NAMALWA (cell line): ENCODE measurements around the gene PPP6R1.
A peak's percentile ranks its signal among the peaks of the same experiment; 100 is the strongest.

Source experiments
- DNase-seq: peaks from one replicate; pipeline ENCODE4 v3.0.0-alpha.2; 2015; ENCODE audit warnings: low spot score

PPP6R1 gene

DNA sequence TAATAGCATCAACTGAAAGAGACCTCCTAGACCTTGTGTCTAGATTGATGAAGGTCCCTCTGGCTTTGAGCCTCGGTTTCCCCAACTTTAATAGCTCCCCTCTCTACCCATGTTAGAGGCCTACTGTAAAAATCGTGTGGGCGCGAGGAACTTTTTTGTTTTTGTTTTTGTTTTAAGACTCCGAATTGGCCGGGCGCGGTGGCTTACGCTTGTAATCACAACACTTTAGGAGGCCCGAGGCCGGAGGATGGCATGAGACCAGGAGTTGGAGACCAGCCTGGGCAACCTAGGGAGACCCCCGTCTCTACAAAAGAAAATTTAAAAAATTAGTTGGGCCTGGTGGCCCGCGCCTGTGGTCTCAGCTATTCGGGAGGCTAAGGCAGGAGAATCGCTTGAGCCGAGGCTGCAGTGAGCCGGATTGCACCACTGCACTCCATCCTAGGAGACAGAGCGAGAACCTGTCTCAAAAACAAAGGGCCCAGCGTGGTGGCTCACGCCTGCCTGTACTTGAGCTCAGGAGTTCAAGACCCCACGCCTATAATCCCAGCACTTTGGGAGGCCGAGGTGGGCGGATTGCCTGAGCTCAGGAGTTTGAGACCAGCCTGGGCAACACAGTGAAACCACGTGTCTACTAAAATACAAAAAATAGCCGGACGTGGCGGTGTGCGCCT lies 858 bp upstream of the PPP6R1 start:
- DNase-seq = no peak

DNA sequence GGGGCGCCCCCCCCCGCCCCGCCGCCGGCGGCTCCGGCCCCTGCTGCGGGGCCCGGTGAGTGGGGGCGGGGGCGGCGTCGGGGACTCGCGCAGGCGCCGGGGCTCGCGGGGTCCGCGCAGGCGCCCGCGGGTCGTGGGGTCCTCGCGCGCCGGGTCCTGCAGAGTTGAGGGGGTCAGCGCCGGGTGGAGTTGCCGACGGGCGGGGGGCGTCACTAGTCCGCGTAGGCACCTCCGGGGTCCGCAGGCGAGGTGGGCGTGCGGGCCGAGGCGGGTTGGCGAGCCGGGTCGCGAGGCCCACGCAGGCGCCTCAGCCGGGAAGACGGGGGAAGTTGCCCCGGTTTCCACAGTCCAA lies 365 bp downstream of the PPP6R1 start:
- DNase-seq = no peak

DNA sequence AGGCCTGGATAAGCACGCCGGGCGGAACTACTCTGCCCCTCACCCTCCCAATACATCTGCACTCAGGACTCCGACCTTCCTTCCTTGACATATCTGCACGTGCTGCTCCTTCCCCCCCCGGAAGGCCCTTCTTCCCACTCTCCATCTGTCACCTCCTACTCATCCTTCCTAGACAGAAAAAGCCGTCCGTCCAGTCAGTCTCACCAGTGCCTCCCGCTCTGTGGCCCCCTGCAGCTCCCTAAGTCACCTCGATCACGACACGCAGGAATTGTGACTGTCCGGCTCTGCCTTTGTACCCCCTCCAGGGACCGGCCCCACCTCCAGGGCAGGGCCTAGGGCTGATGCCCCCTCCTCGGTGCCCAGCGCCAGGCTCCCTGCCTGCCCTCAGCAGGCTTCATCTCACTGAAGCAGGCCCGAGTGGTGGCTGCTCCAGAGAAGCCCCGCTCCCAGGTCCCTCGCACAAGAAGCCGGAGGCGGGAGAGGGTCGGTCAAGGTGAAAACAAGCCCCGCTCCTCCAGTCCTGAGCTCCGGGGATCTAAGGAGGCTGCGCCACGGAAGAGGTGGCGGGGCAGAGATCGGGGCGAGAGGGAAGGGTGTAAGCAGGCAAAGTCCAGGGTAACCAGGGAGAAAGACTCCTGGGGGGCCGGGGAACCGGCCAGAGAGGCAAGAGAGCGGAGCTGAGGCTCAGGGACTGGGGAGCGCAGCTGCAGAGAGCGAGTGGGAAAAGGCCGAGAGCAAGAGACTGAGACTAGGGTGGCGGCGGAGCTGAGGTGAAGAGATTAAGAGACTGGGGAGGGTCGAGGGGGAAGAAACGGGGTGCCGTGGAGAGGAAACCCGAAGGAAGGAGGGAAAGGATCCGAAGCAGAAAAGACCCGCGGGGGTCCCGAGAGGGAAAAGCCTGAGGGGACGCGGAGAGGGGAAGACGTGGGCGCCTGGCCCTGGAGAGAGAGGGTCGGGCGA lies 1.1 kb downstream of the PPP6R1 start:
- DNase-seq = peak; percentile 56

DNA sequence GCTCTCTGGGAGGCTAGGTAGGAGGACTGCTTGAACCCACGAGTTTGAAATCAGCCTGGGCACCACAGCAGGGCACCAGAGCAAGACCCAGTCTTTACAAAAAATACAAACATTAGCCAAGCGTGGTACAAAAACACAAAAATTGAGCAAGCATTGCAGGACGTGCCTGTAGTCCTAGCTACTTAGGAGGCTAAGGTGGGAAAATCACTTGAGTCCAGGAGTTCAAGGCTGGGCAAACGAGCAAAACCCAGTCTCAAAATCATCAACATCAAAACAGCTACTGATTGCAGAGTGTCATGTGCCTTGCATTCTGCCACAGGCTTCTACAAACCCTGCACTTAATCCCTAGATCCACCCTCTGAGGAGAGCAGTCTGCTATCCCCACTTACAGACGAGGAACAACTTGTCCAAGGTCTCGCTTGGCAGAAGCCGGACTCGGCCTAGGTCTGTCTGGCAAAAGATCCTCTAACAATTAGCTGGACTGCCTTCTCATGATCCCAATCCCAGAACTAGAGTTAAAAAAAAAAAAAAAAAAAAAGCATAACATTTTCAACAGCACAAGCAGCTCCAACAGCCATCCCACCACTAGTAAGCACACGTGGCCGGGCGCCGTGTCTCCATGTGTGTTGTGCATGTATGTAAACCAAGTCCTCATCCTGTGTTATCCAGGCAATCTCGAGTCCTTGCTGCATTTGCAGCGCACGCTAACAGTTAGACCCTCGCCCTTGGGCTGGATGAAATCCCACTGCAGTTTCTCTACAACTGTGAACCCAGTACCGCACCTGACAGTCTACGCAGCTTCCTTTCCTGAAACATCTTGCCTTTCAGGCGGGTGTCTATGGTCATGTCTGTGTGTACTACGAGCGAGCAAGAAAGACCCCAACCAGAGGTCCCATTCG lies 2.0 kb downstream of the PPP6R1 start:
- DNase-seq = peak; percentile 67

DNA sequence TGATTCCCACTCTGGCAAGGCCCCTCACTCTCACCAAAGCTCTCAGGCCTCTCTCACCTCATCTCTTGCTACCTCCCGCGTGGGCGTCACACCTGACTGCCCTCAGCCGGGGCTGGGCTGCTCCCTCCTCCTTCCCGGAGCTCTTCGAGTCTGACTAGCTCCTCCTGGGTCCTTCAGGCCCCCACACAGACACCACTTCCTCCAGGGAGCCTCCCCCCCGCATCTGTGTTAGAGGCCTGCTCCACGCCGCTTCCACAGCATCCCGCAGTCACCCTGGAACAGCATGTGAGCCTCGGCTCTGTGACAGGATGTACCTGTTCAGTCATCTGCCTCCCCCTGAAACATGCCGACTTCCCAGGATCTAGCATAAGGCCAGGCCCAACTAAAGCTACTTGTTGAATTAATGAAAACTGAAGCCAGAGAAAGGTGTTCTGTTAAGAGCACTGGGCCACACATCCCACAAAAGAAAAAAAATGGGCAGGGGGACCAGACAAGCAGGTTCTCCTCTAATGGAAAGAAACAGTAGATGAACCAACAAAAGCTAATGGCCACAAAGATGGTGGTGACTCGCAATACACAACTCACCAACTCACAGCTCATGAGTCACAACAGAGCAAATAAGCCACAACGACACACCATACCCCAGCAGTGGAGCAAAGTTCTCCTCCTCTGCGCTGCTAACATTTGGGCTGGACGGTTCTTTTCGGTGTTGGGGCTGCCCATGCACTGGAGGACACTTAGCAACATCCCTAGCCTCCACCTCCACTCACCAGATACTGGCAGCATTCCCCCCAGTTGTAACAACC lies 3.0 kb downstream of the PPP6R1 start:
- peak; percentile 41 for DNase-seq

DNA sequence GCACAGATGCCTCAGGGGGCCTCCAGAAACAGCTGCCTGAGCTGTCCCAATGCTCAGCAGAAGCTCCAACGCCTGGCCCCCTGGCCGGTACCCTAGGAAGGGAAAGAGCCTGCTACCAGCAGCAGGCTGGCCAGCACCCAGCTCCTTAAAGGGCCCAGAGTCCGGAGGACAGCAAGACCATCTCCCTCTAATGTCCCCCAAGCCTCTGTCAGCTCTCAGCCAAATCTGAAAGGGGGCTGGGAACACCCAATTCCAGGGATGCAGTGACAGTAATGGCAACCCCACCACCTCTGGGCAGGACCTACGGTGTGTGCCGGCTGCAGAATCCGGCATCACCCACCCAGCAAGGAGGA lies 4.2 kb downstream of the PPP6R1 start:
- peak; percentile 38 for DNase-seq

DNA sequence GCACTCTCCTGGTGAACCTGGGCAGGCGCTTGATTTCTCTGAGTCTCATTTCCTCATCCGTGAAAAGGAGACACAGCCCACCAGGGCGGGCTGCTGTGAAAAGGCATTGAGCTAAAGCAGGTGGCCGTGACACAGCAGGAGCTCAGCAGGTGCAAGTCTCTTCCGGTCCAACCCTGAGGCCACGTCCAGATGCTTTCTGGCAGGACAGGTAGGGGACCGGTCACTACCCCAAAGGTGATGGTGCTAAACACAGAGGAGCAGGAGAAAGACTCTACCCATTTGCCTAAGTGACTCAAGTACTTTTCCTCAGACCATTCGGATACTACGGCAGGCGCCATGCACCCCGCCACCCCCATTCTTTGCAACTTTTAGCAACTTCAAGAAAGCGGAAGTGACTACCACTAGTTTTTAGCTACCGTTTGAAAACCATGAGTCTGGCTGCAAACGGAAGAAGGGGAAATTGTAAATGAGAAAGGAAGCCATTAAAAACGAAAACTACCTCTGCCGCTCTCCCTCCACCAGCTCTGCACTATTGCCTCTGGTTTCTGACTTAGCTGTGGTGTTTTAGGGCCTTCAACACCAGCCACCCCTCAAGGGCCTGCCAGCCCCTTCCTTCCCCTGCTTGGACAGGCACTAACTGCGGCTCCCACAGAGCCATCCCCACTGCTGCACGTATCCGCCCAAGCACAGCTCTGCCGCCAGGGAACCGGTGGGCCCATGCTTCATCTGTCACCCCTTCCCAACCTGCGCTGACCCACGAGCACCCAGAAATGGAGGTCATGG lies 4.8 kb downstream of the PPP6R1 start:
- DNase-seq = peak; percentile 96

DNA sequence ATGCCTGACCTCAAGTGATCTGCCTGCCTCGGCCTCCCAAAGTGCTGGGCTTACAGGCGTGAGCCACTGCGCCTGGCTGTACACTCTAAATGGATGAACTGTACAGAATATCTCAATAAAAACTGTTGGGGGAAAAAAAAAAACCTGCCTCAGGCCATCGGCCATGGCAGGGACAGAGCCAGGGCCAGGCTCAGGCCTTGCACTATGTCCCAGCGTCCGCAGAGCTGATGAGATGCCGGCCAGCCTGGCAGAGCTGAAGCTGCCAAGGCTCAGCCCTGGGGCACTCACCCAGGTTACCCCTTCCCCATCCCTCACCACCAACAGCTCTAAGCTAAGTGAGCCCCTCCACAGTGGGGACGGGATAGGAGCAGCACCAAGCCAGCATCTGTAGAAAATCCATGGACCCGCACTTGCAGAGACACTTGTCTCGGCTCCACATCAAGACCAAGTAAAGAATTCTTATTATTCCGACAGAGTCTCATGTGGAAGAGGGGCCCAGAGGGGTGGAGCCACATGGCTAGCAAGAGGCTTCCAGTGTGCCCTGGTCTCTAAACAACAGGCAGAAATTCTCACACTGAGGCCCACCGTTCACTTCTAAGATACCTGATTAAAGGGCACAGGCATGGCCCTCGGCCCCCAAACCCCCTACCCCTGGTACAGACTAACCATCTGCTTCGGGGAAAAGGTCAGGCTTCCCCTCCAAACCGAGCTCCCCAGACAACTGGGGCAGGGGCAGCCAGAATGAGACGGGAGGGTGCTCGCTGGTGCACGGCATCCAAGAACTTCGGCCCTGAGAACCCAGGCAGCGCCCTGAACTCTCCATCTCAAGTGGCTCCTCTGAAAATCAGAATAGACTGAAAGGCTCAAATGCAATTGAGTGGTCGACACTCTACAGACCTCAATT lies 5.8 kb downstream of the PPP6R1 start:
- no peak for DNase-seq

DNA sequence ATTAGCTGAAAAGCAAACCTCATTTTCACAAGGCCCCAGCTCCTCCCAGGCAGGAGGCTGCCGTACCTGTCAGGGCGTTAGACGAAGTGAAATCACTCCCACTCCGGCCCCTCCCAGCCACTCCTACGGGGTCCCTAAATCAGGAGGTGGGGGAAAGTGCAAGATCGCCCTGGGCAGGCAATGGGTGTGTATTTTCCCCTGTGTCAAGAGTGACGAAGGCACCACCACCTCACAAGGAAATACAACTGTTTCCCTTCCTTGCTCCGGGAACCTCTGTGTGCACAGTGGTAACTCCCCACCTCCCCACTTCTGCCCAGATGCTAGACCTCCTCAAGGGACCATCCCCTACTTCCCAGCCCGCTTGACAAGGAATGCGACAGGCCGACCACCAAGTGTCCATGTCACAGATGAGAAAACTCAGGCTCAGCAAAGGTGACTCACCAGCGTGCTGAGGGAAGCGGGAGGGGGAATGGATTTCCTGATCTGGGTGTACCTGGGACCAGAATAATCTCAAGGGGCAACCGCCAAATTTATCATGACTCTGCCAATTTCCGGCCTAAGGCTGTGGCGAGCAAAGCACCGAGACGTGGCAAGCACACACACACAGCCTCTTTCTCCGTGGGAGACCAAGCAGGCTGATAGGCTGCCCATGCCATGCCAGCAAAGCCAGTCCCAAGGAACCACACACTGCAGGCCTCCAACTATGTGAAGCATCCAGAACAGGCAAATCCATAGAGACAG lies 7.3 kb downstream of the PPP6R1 start:
- no peak for DNase-seq

DNA sequence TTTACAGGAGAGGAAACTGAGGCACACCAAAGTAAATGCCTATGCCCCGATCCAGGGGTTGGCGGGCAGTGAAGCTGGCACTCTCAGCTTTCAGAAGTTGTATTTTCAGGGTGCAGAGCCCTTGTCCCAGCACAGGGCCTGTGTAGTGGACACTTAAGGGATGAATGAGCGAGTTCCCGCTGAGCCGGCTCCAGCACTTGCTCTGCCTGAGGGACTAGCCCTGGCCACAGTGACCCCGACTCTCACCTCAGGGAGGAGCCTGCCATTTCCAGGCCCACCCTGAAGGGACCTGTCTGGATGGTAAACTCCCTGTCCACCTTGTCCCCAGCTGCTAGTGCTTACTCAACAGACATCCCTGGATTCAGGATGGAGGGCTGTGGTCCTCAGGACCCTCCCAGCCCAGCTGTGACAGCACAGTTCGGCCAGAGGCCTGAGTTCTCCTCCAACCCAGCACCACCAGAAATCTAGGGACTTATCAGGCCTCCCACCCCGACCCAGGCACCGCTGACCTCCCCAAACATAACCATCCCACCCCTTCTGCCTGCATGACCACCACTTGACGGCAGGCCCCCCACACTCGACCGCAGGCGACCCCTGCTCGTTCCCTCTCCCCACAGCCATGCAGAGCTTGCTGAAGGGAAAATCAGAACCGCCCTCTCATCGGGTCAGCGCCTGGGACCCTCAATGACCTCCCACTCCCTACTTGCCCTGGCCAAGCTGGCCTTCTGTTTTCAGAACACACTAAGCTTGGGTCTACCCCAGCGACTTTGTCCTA lies 8.4 kb downstream of the PPP6R1 start:
- DNase-seq = no peak

DNA sequence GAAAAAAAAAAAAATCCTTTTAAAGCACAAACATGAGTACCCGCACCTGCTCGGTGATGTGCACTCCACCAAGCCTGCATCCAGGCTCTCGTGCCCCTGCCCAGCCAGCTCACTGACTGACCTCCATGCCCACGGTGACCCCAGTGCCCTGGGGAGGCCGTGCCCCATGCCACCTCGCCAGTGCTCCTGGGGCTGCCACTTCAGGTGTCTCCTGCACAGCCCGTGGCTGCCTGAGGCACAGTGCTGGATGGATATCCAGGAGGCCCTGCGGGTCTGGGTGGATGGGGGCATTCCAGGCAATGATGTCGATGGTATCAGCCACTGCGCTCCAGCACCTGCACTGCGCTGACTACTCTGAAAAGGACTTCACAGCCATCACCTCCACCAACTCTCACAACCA lies 9.0 kb downstream of the PPP6R1 start:
- no peak for DNase-seq

DNA sequence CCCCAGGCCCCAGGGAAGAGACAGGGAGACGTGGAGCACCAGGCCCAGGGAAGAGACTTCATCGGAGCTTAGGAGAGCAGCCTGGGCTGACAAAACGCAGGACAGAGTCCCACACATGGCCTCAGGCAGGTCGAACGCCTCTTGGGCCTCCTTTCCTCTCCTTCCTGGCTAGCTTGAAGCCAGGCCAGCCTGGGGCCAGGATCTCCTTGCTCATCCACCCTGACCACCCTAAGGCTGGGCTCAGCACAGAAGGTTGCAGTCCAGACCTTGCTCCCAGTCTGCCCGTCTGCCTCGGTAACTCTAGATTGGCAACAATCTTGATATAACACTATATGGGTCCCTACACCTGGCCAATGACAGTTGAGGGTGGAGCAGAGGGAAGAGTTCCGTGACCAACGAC lies 10.1 kb downstream of the PPP6R1 start:
- no peak for DNase-seq

DNA sequence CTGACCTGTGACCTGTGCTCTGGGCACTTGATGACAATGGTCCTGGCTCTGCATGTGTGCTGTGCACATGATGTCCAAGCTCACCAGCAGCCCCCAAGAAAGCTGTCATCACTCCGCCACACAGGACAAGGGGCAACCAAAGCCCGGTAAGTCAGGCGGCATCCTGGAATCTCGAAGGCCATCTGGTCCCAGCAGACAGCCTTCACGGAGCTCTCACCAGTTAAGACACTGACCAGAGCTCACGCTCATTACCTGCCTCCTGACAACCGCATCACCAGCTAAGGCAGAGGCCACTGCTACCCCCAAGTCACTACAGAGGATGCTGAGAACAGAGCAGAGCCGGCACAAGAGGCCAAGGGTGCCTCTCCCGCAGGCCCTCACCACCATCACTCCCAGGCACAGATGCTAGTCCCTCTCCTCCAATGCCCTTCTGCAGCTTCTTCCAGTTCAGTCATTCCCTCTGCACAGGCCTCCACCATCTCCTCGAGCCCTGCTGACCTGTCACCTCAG lies 10.6 kb downstream of the PPP6R1 start:
- DNase-seq = no peak

DNA sequence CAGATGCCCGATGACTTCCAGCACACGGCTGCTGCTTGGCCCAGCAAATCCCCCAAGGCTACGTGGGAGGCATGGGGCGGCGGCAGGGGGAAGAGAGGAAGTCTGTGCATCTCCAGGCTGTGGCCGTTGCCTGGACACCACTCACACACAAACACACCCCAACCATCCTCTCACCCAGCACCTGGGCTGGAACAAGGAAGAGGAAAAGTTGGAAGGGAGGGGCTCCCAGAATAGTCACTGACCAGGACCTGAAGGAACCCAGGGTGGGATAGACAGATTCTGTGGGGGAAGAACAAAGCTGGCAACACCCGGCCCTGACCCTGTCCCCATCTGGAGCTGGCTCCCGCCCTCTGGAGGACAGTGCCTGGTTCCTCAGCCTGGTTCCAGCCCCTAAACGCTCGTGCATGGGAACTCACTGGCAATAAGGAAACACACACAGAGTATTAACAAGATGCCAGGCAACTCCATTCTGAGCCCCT lies 11.2 kb downstream of the PPP6R1 start:
- no peak for DNase-seq

DNA sequence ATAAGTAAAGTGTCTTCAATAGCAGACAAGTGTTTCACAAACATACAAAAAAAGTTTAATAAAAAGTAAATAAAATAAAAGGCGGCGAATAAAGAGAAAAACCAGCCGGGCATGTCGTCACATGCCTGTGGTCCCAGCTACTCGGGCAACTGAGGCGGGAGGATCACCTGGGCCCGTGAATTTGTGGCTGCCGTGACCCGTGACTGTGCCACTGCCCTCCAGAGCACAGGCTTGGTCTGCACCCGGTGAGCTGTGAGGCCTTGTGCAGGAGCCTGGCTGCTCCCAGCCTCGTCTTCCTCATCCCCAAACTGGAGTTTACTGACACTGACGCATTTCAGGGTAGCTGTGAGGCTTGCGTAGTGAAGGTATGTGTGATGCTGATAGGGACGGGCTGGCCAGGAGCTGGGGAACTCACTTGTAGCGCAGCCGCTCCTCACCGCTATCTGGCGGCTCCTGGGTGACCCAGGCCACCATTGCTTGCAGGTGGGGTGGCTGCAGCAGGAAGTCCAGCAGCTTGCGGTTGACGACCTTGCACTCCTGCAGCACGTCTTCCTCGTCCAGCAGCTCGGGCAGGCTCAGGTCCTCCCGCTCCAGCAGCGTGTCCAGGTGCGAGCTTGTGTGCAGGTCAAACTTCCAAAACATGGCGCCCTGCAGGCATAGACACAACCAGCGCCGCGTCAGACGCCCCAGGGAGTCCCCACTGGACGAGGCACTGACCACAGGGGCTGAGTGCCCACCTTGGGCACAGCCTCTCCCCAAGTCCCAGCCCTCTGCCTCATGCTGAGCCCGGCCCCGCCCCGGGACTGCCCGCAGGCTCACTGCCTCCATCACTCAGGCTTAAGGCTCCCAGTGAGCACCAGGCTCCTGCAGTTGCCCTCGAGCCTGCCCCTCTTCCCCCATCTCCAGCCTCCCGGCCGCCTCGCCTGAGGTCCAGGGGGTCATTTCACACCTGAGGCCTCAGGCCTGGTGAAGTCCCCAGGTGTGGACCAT lies 12.1 kb downstream of the PPP6R1 start:
- DNase-seq = no peak

DNA sequence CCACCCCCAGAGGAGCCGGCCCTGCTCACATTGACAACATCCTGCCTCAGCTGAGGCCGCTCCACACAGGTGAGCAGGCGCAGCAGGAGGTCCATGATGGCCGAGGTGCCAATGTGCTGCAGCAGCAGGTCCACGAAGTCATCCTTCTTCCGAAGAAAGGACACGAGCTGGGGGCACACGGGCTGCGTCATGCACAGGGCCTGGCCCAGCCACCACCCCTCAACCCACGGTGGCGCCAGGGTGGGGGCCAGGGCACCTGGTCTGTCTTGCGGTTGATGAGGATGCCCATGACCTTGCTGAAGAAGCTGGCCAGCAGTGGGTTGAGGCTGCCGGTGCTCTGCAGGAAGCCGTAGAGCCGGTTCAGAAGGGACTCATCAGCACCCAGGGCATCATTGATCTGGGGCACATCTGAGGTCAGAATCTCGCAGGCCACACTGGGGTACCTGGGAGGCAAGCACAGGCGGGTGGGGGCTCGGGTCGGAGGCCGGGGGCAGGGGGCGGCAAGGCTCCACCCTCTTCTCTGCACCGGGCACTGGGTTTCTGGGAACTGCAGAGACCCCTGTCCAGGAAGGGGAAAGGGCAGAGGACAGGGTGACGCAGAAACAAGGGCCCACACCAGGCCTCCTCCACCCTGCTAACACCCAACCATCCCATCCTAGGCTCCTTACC lies 13.4 kb downstream of the PPP6R1 start:
- no peak for DNase-seq
